ENCODE measurements around the gene CPNE5.
"Not testable (repeated sequence)": the region's sequence is repeated elsewhere in the genome, so short reads cannot be mapped to it uniquely, and the experiment has no call there.

The CPNE5 gene

DNA sequence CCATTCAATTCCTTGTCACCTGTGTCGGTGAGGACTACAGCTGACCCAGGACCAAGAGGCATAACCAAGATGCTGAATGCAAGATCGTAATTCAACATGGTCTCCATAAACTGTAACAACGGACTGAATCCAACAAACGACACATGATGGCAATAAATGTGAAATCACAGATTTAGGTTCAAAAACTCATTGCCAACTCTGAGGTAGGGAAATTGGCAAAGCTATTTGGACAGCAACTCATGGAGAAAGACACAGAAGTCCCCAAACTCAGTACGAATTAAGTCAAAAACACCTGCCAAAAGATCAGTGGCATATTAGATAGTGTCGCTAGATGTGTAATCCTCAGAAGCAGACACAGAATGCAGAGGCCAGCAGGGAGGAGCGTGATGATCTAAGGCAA, 25.0 kb downstream of the CPNE5 start:
- DNase-seq (ENCODE audit: low spot score) = no peak

DNA sequence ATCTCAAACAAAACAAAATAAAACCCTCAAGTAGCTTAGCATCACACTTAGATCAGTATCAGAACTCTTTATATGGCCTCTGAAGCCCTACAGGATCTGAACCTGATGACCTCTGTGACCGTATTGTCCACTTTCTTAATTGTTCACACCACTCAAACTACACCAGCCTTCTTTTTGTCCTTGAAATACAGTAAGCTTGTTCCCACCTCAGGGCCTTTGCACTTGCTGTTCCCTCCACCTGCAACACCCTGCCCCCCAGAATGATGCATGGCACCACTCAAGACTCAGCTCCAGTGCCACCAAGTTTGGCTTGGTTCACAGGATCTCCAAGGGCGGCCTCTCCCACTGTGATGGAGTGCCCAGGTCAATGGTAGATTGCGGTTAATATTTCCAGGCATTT, 25.7 kb downstream of the CPNE5 start:
- no peak for DNase-seq (ENCODE audit: low spot score)

DNA sequence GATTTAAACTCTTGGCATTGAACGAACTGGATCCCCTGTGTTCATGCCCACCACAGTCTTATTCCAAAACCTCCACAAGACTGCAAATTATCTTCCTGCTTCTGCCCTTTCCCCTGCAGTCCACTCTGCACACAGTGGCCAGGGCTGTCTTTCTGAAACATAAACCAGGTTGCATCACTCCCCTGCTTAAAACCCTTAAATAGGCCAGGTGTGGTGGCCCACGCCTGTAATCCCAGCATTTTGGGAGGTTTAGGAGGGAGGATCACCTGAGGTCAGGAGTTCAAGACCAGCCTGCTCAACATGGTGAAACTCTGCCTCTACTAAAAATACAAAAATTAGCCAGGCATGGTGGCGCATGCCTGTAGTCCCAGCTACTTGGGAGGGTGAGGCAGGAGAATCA, 26.2 kb downstream of the CPNE5 start:
- DNase-seq (ENCODE audit: low spot score) = not testable (repeated sequence)

DNA sequence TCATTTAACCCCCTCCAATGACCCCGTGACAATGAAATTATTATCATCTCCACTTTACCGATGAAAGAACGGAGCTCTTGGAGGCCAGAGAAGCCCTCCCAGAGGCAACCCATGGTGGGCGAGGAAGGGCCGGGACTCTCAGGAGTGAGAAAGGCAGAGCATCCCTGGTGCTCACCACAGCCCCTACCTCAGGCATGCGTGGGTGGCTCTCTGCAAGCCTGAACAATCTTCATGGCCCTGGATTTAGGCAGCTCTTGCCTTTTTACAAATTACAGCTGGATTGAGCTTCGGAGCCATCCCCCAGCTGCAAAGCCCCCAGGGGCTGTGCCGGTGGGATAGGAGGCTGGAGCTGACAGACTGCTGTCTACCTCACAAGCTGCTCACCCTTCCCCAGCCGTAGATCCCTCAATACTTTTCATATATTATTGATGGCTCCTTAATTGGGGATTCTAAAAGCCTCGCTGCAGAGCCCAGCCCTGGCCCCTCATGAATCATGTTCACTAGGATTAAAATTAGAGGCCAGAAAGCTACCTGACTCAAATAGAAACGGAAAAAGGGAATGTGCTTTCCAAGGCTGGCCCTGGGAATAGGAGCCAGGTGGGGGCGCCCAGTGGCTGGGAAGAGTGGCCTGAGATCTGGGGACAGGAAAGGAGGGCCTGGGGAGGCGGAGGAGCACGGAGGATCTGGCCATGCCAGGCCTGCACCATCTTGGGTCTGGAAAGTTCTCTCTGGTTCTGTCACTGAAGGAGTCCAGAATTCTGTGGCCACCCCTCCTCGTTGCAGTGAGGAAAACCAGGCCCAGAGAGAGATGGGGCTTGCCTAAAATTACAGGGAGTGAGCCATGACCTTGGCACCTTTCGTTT, 29.1 kb downstream of the CPNE5 start:
- no peak for DNase-seq (ENCODE audit: low spot score)

DNA sequence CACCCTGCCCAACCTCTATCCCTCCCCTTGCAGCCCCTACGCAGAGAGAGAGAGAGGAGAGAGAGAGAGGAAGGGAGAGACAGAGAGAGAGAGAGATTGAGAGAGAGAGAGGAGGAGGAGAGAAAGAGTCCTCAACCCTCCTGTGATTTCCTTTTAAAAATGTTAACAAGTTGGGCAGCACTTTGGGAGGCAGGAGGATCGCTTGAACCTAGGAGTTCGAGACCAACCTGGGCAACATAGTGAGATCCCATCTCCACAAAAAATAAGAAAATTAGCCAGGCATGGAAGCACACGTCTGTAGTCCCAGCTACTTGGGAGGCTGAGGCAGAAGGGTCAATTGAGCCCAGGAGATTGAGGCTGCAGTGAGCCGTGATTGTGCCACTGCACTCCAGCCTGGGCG, 30.1 kb downstream of the CPNE5 start:
- no peak for DNase-seq (ENCODE audit: low spot score)

DNA sequence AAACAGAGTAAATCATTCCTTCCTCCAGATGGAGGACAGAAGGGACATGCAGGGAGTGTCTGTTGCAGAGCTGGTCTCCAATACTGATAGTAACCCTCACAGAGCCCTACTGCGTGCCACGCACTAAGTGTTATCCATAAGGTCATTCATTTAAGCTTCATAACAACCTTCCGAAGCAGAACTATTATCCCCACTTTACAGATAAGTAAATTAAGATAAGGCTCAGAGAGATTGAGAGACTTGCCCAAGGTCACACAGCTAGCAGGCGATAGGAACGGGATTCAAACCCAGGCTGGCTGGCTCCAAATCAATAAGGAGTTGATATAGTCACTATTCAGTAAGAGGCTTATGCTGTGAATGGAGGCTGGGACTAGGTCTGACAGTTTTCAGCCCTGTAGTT, 30.6 kb downstream of the CPNE5 start:
- DNase-seq (ENCODE audit: low spot score) = no peak

DNA sequence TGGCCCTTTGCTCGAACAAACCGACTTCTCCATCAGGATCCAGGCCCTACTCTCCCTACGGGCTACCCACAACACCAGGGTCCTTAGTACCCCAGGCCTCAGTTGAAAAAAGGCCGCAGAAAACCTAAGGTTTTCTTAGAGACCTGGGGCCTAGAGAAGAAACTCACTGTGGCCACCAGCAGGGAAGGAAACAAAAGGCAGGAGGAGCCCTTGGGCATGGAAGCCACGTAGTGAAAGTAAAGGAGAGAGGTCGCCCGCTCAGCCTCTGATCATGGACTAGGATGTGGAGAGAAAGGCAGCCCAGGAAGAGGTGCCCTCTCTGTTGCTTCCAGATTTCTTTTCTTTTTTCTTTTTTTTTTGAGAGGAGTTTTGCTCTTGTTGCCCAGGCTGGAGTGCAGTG, 31.5 kb downstream of the CPNE5 start:
- DNase-seq (ENCODE audit: low spot score) = no peak

DNA sequence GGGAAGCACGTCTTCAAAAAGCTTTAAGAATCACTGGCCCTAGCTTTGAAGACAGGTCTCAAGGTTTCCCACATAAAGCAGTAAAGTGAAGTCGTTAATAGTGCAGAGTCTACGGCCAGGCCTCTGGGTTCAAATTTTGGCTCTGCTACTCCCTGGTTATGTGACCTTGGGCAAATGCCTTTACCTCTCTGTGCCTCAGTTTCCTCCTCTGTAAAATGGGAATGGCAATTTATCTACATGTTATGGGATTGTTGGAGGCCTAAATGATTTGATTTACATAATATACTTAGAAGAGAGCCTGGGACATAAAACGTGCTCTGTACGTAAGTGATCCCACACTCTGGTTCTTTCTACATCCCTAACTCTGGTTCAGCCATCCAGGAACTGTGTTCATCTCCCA, 32.1 kb downstream of the CPNE5 start:
- no peak for DNase-seq (ENCODE audit: low spot score)

DNA sequence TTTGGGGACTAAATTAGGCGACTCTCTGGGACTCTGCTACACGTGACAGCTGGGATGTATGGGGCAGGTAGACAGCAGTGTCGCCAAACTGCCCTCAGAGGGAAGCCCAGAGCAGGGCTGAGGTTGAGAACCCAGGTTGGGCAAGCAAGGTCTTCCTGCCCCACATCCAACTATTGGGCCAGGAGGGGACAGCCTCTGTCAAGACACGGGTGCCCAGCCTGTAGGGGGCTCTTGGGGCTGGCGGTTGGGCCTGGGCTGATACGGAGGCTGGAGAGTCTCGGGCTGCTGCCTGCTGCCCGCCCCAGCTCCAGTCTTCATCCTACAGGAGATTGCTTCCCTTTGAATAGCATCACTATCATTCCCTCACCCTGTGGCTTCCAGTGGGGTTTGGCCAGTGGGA, 33.3 kb downstream of the CPNE5 start:
- DNase-seq (ENCODE audit: low spot score) = no peak

DNA sequence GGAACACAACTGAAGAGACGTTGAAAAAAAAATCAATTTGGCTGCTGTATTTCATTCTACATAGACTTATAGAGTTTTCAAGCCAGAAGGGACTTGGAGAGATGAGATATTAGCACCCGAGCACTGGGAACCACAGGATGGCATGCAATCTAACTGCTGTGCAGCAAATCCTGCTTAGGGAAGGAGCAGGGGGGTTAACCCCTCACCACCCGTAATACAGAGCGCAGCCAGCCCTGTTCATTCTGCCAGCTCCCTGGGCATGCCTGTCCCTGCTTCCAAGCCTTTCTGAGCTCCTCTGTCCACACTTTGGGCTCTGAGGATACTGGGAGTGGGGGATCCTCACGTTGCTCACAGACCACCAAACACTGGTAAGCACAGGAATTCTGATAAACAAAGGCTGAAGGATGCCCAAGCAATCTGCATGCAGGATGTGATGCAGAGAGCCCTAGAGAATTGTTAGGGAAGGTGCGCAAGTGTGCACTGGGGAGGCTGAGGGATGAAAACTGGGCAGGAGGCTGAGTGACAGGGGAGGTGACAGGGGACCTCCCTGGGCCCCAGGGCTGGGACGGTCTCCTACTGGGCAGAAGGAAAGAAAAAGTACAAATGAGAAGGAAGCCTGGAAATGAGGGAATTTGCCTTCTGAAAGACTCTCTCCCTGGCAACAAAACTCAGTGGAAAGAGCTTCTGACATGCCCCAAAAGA, 34.0 kb downstream of the CPNE5 start:
- DNase-seq (ENCODE audit: low spot score) = no peak

DNA sequence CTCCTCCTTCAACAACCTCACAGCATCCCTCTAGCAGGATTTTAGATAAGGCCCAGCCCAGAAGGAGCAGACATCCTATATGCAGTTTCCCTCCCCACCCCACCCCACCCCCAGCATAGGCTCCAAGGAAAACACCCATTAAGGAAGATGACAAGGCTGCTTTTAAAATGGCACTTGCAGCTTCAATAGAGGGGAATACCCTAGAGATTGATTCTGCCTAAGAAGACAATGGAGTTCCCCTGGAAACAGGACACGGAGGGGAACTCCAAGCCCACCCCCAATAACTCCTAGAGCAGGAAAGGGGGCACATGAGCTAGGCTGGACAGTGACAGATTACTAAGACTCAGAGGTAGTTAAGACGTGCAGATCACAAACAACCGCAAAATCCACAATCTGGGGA, 34.7 kb downstream of the CPNE5 start:
- DNase-seq (ENCODE audit: low spot score) = no peak

DNA sequence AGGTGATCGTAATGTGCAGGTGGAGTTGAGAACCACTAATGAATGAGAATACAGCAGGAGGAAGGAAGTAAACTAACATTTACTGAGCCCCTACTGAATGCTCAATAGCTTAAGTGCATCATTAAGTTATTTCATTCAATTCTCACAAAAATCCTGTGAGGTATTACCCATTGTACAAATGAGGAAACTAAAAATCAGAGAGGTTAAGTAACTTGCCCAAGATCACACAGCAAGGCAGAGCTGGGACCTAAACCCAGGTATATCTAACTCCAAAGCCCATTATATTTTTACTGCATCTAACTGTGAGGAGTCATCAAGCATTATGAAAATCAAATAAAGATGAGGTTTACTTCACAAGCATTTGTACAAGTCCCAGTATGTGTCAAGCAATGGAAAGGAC, 35.3 kb downstream of the CPNE5 start:
- no peak for DNase-seq (ENCODE audit: low spot score)

DNA sequence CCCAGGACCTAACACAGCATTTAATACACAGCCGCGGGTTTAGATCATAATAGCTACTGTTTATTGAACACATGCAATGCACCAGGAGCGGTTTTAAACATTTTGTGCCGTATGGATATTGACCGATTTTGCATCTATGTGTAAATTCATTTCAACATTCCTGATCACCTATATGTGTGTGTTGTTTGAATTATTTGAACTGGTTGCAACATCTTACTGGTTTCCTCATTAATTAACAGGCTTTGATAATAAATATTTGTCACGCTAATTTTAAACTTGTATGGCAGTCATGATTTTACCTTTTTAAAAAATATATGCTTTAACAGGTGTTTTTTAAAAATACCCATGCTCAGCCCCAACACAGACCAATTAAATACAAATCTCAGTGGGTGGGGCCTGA, 35.8 kb downstream of the CPNE5 start:
- DNase-seq (ENCODE audit: low spot score) = no peak

DNA sequence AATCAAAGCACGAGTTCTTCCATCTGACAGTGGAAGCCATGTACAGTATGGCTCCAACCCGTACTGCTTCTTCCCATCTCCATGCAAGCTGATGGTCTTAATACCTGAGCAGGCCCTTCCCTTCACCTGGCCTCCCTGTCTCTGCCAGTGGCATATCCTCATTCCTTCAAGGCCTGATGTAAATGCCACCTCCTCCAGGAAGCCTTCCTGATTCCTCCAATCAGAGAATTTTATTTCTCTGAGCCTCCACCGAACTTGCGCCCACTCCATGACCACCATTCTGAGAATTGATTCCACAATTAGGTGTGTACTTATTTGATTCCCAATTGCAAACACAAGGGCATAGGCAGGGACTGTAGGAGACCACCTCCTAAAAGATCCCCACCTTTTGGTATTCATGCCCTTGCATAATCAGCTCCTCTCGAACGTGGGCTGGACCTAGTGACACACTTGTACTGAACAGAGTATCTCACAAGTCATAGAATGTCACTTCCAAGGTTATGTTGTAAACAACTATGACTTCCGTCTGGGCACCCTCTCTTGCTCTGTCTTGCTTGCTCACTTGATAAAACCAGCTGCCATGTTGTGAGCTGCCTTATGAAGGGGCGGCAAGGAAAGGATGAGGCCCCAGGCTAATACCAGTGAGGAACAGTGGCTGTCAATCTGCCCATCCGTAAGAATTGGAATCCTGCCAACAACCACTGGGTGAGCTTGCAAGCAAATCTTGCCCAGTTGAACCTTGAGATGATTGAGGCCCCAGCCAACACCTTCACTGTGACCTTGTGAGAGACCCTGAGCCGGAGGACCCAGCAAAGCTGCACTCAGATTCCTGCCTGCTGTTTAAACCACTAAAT, 38.8 kb downstream of the CPNE5 start:
- no peak for DNase-seq (ENCODE audit: low spot score)

DNA sequence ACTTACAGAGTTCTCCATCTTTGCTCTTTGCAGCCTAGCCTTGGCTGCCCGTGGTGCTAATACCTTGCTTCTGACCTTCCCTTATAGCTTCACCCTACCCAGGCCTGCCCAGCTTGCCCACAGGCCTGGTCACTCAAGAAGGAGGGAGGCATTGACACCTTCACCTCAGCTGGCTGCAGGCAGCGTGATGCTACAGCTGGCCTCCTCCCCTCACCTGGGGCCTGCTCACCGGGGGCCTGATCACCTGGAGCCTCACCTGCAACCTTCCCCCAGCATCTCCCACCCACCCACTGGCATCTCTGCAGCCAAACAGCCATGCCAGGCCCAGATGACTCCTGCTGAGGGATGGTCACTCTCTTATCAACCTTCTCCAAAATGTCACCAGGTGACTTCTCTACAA, 40.4 kb downstream of the CPNE5 start:
- no peak for DNase-seq (ENCODE audit: low spot score)

DNA sequence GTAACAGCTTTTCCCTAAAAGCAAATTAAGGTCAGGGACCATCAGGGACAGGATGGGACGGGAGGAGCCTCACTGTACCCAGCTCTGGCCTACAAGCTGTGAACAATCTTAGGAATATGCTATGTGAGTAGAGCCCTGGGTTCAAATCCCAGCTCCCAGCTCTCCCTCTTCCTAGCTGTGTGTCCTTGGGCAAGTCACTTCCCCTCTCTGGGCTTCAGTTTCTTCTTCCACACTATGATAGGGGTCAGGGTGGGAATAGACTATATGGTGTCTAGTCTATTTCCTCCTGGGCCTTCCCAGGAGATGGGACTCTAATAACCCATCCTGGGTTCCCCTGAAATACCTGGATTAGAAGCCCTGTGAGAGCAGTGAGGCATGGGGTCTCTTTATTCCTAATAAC, 41.6 kb downstream of the CPNE5 start:
- no peak for DNase-seq (ENCODE audit: low spot score)

DNA sequence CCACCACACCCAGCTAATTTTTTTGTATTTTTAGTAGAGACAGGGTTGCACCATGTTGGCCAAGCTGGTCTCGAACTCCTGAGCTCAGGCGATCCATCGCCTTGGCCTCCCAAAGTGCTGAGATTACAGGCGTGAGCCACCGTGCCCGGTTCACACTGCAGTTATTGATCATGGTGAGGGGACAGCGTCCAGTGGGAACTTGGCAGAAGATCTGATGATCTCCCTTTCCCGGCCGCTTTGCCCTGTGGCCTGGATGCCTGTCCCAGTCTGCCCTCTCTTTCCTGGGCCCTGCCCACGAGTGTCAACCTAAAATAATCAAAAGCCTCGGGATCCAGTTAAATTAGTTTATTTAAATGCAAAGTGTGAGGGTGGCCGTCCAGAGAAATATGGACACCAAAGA, 42.2 kb downstream of the CPNE5 start:
- DNase-seq (ENCODE audit: low spot score) = no peak

DNA sequence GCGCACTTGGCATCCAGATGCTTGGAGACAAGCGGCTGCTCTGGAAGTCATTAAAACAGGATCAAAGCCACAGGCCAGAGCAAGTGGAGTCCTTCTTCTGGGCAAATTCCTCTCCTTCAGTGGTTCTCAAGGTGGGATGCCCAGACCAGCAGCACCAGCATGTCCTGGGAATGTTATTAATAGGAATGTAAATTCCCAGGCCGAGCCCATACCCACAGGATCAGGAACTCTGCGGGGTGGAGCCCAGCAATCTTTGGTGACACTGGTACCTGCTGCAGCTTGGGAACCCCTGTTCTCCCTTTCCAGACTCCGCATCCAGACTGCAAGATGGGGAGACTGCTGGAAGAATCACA, 44.6 kb downstream of the CPNE5 start:
- no peak for DNase-seq (ENCODE audit: low spot score)

DNA sequence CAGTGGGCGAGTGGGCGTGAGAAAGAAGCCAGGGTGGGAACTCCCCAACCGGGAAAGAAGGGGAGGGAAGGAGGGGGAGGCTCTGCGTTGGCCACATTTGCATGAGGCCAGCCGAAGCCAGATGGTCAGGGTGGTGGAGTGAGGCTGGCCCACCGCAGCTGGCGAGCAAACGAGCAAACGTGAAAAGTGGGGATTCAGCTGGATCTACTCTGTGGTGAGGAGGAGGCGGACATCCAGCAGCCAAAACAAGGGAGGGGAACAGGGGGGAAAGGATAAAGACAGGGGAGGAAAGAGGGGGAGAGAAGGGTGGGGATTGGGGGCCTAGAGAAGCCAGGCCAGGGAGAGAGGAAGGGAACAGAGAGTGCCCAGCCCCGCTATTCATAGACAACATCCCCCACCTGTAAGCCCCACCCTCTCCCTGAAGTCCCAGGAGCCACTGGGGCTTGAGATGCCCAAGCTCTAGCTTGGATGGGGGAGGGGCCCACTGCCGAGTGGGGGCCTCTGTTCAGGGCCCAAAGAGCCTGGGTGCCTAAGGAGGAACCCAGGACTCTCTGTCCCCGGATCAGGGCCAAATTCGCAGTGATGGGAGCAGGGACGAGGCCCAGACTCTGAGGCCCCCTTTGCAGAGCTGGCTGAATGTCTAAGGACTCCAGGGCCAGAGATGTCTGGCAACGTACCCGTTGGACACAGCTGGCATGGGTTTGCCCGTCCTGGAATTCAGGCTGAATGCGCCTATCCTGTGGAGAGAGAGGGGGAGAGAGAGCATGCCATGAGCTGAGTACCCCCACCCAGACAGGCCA, 45.1 kb downstream of the CPNE5 start:
- no peak for DNase-seq (ENCODE audit: low spot score)

DNA sequence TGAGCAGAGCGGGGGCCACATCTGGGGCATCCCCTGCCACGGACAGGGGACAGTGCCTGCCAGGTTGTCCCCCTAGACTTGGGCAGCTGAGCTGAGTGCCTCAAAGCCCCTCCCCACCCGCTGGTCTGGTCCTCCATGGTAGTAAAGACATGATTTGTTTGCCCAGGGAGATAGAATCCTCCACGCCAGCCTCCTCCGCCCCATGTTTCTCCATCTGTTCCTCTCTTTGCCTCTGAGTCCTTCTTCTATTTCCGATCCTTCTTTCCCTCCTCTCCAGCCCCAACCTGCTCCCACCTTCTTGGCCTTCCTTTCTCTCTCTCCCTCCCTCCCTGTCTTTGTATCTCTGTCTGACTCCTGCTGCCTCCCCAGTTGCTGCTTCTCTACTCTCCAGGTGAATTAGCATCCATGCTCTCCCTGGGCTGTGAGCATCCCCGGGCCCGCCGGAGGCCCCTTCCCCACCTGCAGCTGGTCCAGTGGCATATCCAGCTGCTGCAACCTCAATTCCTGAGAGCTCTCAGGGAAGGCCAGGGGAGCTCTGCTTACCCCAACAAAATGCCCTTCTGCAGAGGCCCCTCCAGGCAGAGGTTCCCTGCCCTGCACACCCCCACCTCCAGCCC, 45.8 kb downstream of the CPNE5 start:
- no peak for DNase-seq (ENCODE audit: low spot score)

DNA sequence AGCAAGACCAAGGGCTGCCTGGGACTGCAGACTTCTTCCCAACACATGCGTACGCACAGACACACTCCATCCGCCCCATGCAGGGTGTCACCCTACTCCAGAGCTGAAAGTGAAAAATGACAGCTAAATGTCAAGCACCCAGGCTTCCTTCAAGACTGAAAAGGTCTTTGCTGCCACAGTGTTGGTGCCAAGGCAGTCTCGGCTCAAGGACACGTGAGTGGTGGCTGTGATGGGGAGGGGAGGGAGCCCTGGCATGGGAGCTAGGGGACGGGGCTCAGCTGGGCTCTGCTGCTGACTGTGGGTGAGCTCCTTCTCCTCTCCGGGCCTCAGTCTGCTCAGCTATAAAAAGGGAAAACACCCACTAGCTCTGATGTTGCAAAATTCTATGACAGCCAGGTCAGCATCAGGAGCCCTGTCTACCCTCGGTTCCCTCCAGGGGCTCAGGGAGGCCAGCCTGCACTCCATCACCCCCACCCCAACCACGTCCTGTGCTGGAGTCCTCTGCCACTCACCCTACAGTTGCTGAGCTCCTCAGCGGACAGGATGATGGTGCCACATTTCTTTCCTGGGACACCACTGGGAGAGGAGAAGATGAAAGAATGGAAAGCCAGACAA, 47.6 kb downstream of the CPNE5 start:
- no peak for DNase-seq (ENCODE audit: low spot score)

Data from AG08396 (cell line).